ENCODE data around the gene TEX22.

DNA sequence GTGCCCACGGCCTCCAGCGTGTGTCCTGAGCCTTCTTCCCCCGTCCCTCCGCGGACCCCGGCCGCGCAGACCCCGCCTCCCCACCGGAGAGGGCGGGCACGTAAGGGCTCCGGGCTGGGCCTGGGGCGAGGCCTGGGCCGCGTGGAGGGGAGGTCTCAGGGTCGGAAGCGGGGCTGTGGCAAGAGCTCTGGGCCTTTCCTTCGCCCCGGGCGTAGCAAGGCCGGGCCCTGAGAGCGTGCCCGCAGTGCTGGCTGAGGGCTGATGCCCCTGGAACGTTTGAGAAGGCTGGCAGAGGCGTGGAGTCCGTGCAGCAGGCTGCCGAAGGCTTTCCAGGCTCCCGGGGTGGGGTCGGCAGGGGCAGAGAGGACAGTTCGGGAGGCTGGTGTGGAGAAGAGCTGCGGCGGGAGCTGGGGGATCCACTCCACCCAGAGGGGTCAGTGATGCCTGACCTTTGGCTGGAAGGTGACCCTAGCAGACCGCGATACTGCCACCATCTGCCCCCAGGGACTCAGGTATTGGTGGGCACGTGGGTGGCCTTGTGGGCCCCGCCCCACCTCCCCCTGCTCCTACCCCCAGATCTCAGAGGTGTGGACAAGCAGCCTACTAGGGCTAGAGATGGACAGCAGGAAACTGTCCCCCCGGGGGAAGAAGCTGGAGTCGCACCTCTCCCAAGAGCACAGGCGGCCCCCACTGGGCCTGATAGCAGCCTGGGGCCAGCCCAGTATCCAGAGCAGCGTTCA lies 558 bp downstream of the TEX22 start:
- TF ChIP-seq, protein P1, sequence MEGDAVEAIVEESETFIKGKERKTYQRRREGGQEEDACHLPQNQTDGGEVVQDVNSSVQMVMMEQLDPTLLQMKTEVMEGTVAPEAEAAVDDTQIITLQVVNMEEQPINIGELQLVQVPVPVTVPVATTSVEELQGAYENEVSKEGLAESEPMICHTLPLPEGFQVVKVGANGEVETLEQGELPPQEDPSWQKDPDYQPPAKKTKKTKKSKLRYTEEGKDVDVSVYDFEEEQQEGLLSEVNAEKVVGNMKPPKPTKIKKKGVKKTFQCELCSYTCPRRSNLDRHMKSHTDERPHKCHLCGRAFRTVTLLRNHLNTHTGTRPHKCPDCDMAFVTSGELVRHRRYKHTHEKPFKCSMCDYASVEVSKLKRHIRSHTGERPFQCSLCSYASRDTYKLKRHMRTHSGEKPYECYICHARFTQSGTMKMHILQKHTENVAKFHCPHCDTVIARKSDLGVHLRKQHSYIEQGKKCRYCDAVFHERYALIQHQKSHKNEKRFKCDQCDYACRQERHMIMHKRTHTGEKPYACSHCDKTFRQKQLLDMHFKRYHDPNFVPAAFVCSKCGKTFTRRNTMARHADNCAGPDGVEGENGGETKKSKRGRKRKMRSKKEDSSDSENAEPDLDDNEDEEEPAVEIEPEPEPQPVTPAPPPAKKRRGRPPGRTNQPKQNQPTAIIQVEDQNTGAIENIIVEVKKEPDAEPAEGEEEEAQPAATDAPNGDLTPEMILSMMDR (IDR thresholded peaks at IDR 0.05; ENCODE audit: low read depth, low read length, poor library complexity, severe bottlenecking), result peak; percentile 19
- TF ChIP-seq EZH2phosphoT487 (IDR thresholded peaks at IDR 0.05; ENCODE audit: borderline replicate concordance, low read length), result no peak
